Measurements from ENCODE around the gene TUBB1. TPM values are rescaled to one million over a fixed set of nuclear protein-coding genes. Genes with fewer than 3 reads are reported as not detected.

TUBB1 gene
- total and polyA plus RNA-seq, 2 of the 13 experiments (the other 11 are each of a cell fraction or from before 2014, with no cell fraction given) = 0.11 to 57.6 TPM

DNA sequence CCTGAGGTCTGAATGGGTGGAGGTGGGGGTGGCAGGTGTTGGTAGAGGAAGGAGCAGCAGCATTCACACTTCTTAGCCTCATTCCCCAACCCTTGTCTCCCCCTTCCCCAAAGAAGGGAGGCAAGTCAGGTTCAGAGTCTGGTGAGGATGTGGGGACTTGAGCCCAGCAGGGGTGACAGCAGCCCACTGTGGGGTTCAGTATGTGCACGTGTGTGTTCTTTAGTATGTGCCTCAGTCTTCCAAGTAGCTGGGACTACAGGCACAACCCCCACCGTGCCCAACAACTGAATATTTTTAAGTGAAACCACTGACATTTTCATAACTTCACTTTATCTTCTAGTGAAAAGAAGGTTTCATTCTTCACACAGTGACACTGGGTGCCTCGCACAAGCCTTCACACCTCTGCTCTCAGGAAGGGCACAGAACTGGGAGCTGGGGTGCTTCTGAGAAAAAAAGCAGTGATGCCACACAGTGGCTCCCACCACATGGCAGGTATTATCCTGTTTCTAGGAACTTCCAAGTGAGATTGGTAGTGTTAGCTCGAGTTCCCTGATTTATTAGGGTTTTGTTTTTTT is 56.8 kb downstream of the TUBB1 start:
- H3K79me2 ChIP-seq (ENCODE audit: insufficient read depth, low read length) = no peaks in the 10 kb centered on the region
- DNase-seq (ENCODE audit: low spot score) (no peak), ATAC-seq (no peak), FAIRE-seq (no peak)
- POLR2A ChIA-PET = no interaction called here
- H3K4me2 ChIP-seq (ENCODE audit: low read depth, low read length) = no peak overlapping the region
- no TSS peak for BruUV-seq (replicated peaks)
- H3K27ac ChIP-seq (ENCODE audit: extremely low read length, insufficient read depth, low read length) = no peak overlapping the region
- H4K20me1 ChIP-seq (ENCODE audit: insufficient read depth, low read length) = no peaks in the 10 kb centered on the region
- H2AFZ ChIP-seq (ENCODE audit: low read length) = no peak overlapping the region
- H3K9me3 ChIP-seq (ENCODE audit: low read length) = no peaks in the 10 kb centered on the region
- CTCF ChIA-PET (ENCODE audit: low intra/inter-chr PET ratio, low total read pairs) = no interaction called here
- no peak overlapping the region for H3K4me3 ChIP-seq (replicated peaks in 1 of 3; ENCODE audit: insufficient read depth in 1 of 3, low read depth in 2 of 3, low read length in 3 of 3)
- in situ Hi-C loops (cut with HindIII; ENCODE audit: extremely low pct_ligation_motif_present, low pct_unique_long_range_greater_than_20kb) = no loop called here
- H3K4me1 ChIP-seq (ENCODE audit: insufficient read depth, low read length) = no peaks in the 10 kb centered on the region
- H3K9ac ChIP-seq (ENCODE audit: insufficient read depth, low read depth, low read length) = no peak overlapping the region
- WGBS (ENCODE audit: low lambda C conversion rate) = 0% methylated on average over 4 of the region's 4 CpGs
- intact Hi-C loops (cut with micrococcal nuclease; ENCODE audit: unreplicated experiment) = no loop called here
- no peaks in the 10 kb centered on the region for H3K36me3 ChIP-seq (replicated peaks in 1 of 2; ENCODE audit: control insufficient read depth in 1 of 2, insufficient read depth in 2 of 2, low read length in 2 of 2)
- H3K27me3 ChIP-seq (ENCODE audit: control insufficient read depth in 1 of 2, insufficient read depth in 2 of 2, low read length in 2 of 2) = peaks cover 4 to 51% of the 10 kb centered on the region in 2 experiments
- no peak for TF ChIP-seq ZNF772 (CRISPR knock-in tag; IDR thresholded peaks at IDR 0.05)
- TF ChIP-seq PCBP2 (optimal IDR thresholded peaks at IDR 0.05; ENCODE audit: low read depth, low read length, poor library complexity, severe bottlenecking) = no peak
- TF ChIP-seq, protein P1, sequence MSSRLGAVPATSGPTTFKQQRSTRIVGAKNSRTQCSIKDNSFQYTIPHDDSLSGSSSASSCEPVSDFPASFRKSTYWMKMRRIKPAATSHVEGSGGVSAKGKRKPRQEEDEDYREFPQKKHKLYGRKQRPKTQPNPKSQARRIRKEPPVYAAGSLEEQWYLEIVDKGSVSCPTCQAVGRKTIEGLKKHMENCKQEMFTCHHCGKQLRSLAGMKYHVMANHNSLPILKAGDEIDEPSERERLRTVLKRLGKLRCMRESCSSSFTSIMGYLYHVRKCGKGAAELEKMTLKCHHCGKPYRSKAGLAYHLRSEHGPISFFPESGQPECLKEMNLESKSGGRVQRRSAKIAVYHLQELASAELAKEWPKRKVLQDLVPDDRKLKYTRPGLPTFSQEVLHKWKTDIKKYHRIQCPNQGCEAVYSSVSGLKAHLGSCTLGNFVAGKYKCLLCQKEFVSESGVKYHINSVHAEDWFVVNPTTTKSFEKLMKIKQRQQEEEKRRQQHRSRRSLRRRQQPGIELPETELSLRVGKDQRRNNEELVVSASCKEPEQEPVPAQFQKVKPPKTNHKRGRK (CRISPR knock-in tag; IDR thresholded peaks at IDR 0.05) = no peak
- no peak for TF ChIP-seq EEA1 (CRISPR knock-in tag; IDR thresholded peaks at IDR 0.05; ENCODE audit: borderline replicate concordance)
- TF ChIP-seq, protein P2, sequence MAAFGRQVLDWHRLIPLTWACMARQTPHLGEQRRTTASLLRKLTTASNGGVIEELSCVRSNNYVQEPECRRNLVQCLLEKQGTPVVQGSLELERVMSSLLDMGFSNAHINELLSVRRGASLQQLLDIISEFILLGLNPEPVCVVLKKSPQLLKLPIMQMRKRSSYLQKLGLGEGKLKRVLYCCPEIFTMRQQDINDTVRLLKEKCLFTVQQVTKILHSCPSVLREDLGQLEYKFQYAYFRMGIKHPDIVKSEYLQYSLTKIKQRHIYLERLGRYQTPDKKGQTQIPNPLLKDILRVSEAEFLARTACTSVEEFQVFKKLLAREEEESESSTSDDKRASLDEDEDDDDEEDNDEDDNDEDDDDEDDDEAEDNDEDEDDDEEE (CRISPR knock-in tag; IDR thresholded peaks at IDR 0.05) = no peak
- TF ChIP-seq, protein P3, sequence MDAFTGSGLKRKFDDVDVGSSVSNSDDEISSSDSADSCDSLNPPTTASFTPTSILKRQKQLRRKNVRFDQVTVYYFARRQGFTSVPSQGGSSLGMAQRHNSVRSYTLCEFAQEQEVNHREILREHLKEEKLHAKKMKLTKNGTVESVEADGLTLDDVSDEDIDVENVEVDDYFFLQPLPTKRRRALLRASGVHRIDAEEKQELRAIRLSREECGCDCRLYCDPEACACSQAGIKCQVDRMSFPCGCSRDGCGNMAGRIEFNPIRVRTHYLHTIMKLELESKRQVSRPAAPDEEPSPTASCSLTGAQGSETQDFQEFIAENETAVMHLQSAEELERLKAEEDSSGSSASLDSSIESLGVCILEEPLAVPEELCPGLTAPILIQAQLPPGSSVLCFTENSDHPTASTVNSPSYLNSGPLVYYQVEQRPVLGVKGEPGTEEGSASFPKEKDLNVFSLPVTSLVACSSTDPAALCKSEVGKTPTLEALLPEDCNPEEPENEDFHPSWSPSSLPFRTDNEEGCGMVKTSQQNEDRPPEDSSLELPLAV (CRISPR knock-in tag; conservative IDR thresholded peaks at IDR 0.05; ENCODE audit: low read depth) = no peak
- no peak for TF ChIP-seq ZNF451 (CRISPR knock-in tag; IDR thresholded peaks at IDR 0.05)
- no peak for TF ChIP-seq ZNF660 (CRISPR knock-in tag; IDR thresholded peaks at IDR 0.05; ENCODE audit: borderline replicate concordance, low read depth)
- TF ChIP-seq ZNF850 (CRISPR knock-in tag; conservative IDR thresholded peaks at IDR 0.05) = no peak
- no peak for TF ChIP-seq POLR2G (IDR thresholded peaks at IDR 0.05; ENCODE audit: low read depth, low read length)
- no peak for TF ChIP-seq HHEX (CRISPR knock-in tag; IDR thresholded peaks at IDR 0.05)
- no peak for TF ChIP-seq FOXJ3 (CRISPR knock-in tag; IDR thresholded peaks at IDR 0.05; ENCODE audit: borderline replicate concordance)
- TF ChIP-seq, protein P4, sequence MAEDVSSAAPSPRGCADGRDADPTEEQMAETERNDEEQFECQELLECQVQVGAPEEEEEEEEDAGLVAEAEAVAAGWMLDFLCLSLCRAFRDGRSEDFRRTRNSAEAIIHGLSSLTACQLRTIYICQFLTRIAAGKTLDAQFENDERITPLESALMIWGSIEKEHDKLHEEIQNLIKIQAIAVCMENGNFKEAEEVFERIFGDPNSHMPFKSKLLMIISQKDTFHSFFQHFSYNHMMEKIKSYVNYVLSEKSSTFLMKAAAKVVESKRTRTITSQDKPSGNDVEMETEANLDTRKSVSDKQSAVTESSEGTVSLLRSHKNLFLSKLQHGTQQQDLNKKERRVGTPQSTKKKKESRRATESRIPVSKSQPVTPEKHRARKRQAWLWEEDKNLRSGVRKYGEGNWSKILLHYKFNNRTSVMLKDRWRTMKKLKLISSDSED (CRISPR knock-in tag; IDR thresholded peaks at IDR 0.05) = no peak
- no peak for TF ChIP-seq MED8 (CRISPR knock-in tag; IDR thresholded peaks at IDR 0.05; ENCODE audit: insufficient replicate concordance)
- no peak for TF ChIP-seq JARID2 (CRISPR knock-in tag; IDR thresholded peaks at IDR 0.05; ENCODE audit: insufficient replicate concordance)
- TF ChIP-seq RAD51 (IDR thresholded peaks at IDR 0.05; ENCODE audit: borderline replicate concordance) = no peak
- no peak for TF ChIP-seq SP4 (CRISPR knock-in tag; IDR thresholded peaks at IDR 0.05)
- TF ChIP-seq, protein P5, sequence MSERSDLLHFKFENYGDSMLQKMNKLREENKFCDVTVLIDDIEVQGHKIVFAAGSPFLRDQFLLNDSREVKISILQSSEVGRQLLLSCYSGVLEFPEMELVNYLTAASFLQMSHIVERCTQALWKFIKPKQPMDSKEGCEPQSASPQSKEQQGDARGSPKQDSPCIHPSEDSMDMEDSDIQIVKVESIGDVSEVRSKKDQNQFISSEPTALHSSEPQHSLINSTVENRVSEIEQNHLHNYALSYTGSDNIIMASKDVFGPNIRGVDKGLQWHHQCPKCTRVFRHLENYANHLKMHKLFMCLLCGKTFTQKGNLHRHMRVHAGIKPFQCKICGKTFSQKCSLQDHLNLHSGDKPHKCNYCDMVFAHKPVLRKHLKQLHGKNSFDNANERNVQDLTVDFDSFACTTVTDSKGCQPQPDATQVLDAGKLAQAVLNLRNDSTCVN (CRISPR knock-in tag; IDR thresholded peaks at IDR 0.05; ENCODE audit: borderline replicate concordance) = no peak
